Measurements from ENCODE around the gene RYR2. TPM values are rescaled to one million over a fixed set of nuclear protein-coding genes. Genes with fewer than 3 reads are reported as not detected.

RYR2 gene
- polyA plus RNA-seq, 1 of the 3 experiments (the other 2 are of a cell fraction) = under 0.01 TPM

GRCh38 chr1:237711281-237711680, 669.3 kb downstream of the RYR2 start:
- no peak for DNase-seq
- H3K9me3 ChIP-seq = no peaks in the 10 kb centered on the region
- no peaks in the 10 kb centered on the region for H3K36me3 ChIP-seq (replicated peaks in 1 of 2; ENCODE audit: control insufficient read depth in 1 of 2, insufficient read depth in 2 of 2, low read length in 1 of 2)
- CTCF ChIA-PET = interaction anchor here (1.4 kb wide), 1 partner anchor 13 kb away, joined by 5 read pairs; no protein-coding TSS in a partner anchor
- H3K4me3 ChIP-seq (ENCODE audit: low read depth in 2 of 2, low read length in 1 of 2) = no peak overlapping the region
- no peak overlapping the region for H3K9ac ChIP-seq
- no peaks in the 10 kb centered on the region for H4K20me1 ChIP-seq (ENCODE audit: insufficient read depth)
- peaks cover 0 to 2% of the 10 kb centered on the region in 2 experiments; a peak in 1 of 4 replicates for H3K4me1 ChIP-seq (ENCODE audit: control insufficient read depth in 1 of 2, insufficient read depth in 2 of 2, low read depth in 1 of 2, low read length in 1 of 2)
- H2AFZ ChIP-seq (ENCODE audit: low read depth) = no peak overlapping the region
- H3F3A ChIP-seq (replicated peaks; ENCODE audit: insufficient read depth) = no peaks in the 10 kb centered on the region
- WGBS (ENCODE audit: low lambda C conversion rate) = 54% methylated on average over 3 of the region's 3 CpGs
- no peak overlapping the region for H3K4me2 ChIP-seq
- H3K27me3 ChIP-seq (ENCODE audit: insufficient read depth) = no peaks in the 10 kb centered on the region
- H3K27ac ChIP-seq (ENCODE audit: low read depth in 2 of 2, low read length in 1 of 2) = no peak overlapping the region
- POLR2A ChIA-PET = no interaction called here
- no peaks in the 10 kb centered on the region for H3K79me2 ChIP-seq (ENCODE audit: insufficient read depth)
- TF ChIP-seq RCOR1 (IDR thresholded peaks at IDR 0.05; ENCODE audit: low read length) (no peak), RFX5 (IDR thresholded peaks at IDR 0.05; ENCODE audit: low read length) (no peak), POLR2AphosphoS5 (IDR thresholded peaks at IDR 0.05; ENCODE audit: low read depth, low read length) (no peak), JUND (IDR thresholded peaks at IDR 0.05) (no peak), TEAD4 (IDR thresholded peaks at IDR 0.05; ENCODE audit: borderline replicate concordance, insufficient read depth) (no peak), SIN3A (IDR thresholded peaks at IDR 0.05; ENCODE audit: borderline replicate concordance, low read depth, low read length) (no peak), EZH2phosphoT487 (IDR thresholded peaks at IDR 0.05; ENCODE audit: borderline replicate concordance, low read depth) (no peak), MXI1 (IDR thresholded peaks at IDR 0.05; ENCODE audit: low read depth, low read length) (no peak)
- TF ChIP-seq, protein P1, sequence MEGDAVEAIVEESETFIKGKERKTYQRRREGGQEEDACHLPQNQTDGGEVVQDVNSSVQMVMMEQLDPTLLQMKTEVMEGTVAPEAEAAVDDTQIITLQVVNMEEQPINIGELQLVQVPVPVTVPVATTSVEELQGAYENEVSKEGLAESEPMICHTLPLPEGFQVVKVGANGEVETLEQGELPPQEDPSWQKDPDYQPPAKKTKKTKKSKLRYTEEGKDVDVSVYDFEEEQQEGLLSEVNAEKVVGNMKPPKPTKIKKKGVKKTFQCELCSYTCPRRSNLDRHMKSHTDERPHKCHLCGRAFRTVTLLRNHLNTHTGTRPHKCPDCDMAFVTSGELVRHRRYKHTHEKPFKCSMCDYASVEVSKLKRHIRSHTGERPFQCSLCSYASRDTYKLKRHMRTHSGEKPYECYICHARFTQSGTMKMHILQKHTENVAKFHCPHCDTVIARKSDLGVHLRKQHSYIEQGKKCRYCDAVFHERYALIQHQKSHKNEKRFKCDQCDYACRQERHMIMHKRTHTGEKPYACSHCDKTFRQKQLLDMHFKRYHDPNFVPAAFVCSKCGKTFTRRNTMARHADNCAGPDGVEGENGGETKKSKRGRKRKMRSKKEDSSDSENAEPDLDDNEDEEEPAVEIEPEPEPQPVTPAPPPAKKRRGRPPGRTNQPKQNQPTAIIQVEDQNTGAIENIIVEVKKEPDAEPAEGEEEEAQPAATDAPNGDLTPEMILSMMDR (IDR thresholded peaks at IDR 0.05) = no peak
- no peaks in the 10 kb centered on the region for H3K9me2 ChIP-seq

- H3K4me1 ChIP-seq (ENCODE audit: control insufficient read depth in 1 of 2, insufficient read depth in 2 of 2, low read depth in 1 of 2, low read length in 1 of 2) = peaks cover 0 to 2% of the 10 kb centered on the region in 2 experiments; a peak in 1 of 4 replicates
- H3F3A ChIP-seq (replicated peaks; ENCODE audit: insufficient read depth) = no peaks in the 10 kb centered on the region
- H3K4me2 ChIP-seq = no peak overlapping the region
- POLR2A ChIA-PET = no interaction called here
- H3K9me2 ChIP-seq = no peaks in the 10 kb centered on the region
- no peaks in the 10 kb centered on the region for H4K20me1 ChIP-seq (ENCODE audit: insufficient read depth)
- H2AFZ ChIP-seq (ENCODE audit: low read depth) = no peak overlapping the region
- 28% methylated on average over 6 of the region's 6 CpGs for WGBS (ENCODE audit: low lambda C conversion rate)
- H3K36me3 ChIP-seq (replicated peaks in 1 of 2; ENCODE audit: control insufficient read depth in 1 of 2, insufficient read depth in 2 of 2, low read length in 1 of 2) = no peaks in the 10 kb centered on the region
- H3K79me2 ChIP-seq (ENCODE audit: insufficient read depth) = no peaks in the 10 kb centered on the region
- no peak overlapping the region for H3K9ac ChIP-seq
- DNase-seq = no peak
- no peaks in the 10 kb centered on the region for H3K9me3 ChIP-seq
- no peaks in the 10 kb centered on the region for H3K27me3 ChIP-seq (ENCODE audit: insufficient read depth)
- no peak overlapping the region for H3K27ac ChIP-seq (ENCODE audit: low read depth in 2 of 2, low read length in 1 of 2)
- CTCF ChIA-PET = interaction anchor here (1.4 kb wide), 1 partner anchor 14 kb away, joined by 5 read pairs; no protein-coding TSS in a partner anchor
- H3K4me3 ChIP-seq (ENCODE audit: low read depth in 2 of 2, low read length in 1 of 2) = no peak overlapping the region
- TF ChIP-seq FOXJ3 (CRISPR knock-in tag; IDR thresholded peaks at IDR 0.05) = no peak
- no peak for TF ChIP-seq EP300 (IDR thresholded peaks at IDR 0.05; ENCODE audit: borderline replicate concordance in 1 of 2, low read depth in 1 of 2, low read length in 1 of 2)
- TF ChIP-seq, protein P2, sequence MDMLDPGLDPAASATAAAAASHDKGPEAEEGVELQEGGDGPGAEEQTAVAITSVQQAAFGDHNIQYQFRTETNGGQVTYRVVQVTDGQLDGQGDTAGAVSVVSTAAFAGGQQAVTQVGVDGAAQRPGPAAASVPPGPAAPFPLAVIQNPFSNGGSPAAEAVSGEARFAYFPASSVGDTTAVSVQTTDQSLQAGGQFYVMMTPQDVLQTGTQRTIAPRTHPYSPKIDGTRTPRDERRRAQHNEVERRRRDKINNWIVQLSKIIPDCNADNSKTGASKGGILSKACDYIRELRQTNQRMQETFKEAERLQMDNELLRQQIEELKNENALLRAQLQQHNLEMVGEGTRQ (IDR thresholded peaks at IDR 0.05; ENCODE audit: borderline replicate concordance, low read depth, low read length) = no peak
- TF ChIP-seq, protein P3, sequence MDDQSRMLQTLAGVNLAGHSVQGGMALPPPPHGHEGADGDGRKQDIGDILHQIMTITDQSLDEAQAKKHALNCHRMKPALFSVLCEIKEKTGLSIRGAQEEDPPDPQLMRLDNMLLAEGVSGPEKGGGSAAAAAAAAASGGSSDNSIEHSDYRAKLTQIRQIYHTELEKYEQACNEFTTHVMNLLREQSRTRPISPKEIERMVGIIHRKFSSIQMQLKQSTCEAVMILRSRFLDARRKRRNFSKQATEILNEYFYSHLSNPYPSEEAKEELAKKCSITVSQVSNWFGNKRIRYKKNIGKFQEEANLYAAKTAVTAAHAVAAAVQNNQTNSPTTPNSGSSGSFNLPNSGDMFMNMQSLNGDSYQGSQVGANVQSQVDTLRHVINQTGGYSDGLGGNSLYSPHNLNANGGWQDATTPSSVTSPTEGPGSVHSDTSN (IDR thresholded peaks at IDR 0.05) = no peak
- TF ChIP-seq POLR2AphosphoS5 (IDR thresholded peaks at IDR 0.05; ENCODE audit: low read depth, low read length) = no peak
- TF ChIP-seq MXI1 (IDR thresholded peaks at IDR 0.05; ENCODE audit: low read depth, low read length) = no peak
- TF ChIP-seq TAF1 (IDR thresholded peaks at IDR 0.05; ENCODE audit: borderline replicate concordance, low read depth, low read length) = no peak
- no peak for TF ChIP-seq TCF12 (IDR thresholded peaks at IDR 0.05)
- no peak for TF ChIP-seq RCOR1 (IDR thresholded peaks at IDR 0.05; ENCODE audit: low read length)
- TF ChIP-seq CHD2 (IDR thresholded peaks at IDR 0.05; ENCODE audit: low read length, partially characterized antibody) = no peak
- TF ChIP-seq, protein P4, sequence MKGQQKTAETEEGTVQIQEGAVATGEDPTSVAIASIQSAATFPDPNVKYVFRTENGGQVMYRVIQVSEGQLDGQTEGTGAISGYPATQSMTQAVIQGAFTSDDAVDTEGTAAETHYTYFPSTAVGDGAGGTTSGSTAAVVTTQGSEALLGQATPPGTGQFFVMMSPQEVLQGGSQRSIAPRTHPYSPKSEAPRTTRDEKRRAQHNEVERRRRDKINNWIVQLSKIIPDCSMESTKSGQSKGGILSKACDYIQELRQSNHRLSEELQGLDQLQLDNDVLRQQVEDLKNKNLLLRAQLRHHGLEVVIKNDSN (IDR thresholded peaks at IDR 0.05; ENCODE audit: borderline replicate concordance, low read depth) = no peak
- TF ChIP-seq, protein P5, sequence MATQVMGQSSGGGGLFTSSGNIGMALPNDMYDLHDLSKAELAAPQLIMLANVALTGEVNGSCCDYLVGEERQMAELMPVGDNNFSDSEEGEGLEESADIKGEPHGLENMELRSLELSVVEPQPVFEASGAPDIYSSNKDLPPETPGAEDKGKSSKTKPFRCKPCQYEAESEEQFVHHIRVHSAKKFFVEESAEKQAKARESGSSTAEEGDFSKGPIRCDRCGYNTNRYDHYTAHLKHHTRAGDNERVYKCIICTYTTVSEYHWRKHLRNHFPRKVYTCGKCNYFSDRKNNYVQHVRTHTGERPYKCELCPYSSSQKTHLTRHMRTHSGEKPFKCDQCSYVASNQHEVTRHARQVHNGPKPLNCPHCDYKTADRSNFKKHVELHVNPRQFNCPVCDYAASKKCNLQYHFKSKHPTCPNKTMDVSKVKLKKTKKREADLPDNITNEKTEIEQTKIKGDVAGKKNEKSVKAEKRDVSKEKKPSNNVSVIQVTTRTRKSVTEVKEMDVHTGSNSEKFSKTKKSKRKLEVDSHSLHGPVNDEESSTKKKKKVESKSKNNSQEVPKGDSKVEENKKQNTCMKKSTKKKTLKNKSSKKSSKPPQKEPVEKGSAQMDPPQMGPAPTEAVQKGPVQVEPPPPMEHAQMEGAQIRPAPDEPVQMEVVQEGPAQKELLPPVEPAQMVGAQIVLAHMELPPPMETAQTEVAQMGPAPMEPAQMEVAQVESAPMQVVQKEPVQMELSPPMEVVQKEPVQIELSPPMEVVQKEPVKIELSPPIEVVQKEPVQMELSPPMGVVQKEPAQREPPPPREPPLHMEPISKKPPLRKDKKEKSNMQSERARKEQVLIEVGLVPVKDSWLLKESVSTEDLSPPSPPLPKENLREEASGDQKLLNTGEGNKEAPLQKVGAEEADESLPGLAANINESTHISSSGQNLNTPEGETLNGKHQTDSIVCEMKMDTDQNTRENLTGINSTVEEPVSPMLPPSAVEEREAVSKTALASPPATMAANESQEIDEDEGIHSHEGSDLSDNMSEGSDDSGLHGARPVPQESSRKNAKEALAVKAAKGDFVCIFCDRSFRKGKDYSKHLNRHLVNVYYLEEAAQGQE (IDR thresholded peaks at IDR 0.05; ENCODE audit: low read depth, low read length) = no peak
- no peak for TF ChIP-seq NFIC (IDR thresholded peaks at IDR 0.05; ENCODE audit: borderline replicate concordance)
- TF ChIP-seq FOSL2 (IDR thresholded peaks at IDR 0.05; ENCODE audit: borderline replicate concordance, low read depth) = no peak
Observed at GRCh38 chr1:237712082-237712481, 670.1 kb downstream of the RYR2 start.

Measured in SK-N-SH (cell line).